ENCODE measurements around the gene RNF213.

The RNF213 gene

GRCh38 chr17:80227156-80227555 is 33.5 kb upstream of the RNF213 start:
- Histone ChIP-seq H2AK5ac (ENCODE audit: low read length) (no peak overlapping the region), H3K4me3 (ENCODE audit: low read depth, low read length) (no peak overlapping the region), H3K79me2 (ENCODE audit: control insufficient read depth, insufficient read depth, low read length, poor library complexity) (no peaks in the 10 kb centered on the region), H3K79me1 (ENCODE audit: low read length) (no peaks in the 10 kb centered on the region), H3K4me1 (ENCODE audit: control insufficient read depth in 1 of 2, insufficient read depth in 2 of 2, low read length in 2 of 2) (peaks cover 5 to 8% of the 10 kb centered on the region in 2 experiments), H3K9ac (ENCODE audit: low read length) (no peak overlapping the region), H3K4ac (ENCODE audit: low read depth, low read length) (no peak overlapping the region), H3K9me3 (ENCODE audit: insufficient read depth, low read depth, low read length) (peaks cover 3% of the 10 kb centered on the region), H3K23ac (ENCODE audit: low read length) (no peak overlapping the region), H4K91ac (ENCODE audit: low read depth, low read length) (no peak overlapping the region), H2BK5ac (ENCODE audit: low read depth, low read length, poor library complexity) (no peak overlapping the region), H4K12ac (ENCODE audit: low read depth, low read length) (no peak overlapping the region), H4K8ac (ENCODE audit: low read depth, low read length) (no peak overlapping the region), H3K18ac (ENCODE audit: low read length) (no peak overlapping the region), H2BK120ac (ENCODE audit: insufficient read depth, low read length, poor library complexity) (no peak overlapping the region), H2BK12ac (ENCODE audit: low read length) (no peak overlapping the region), H3K4me2 (ENCODE audit: low read length) (no peak overlapping the region), H3K27me3 (ENCODE audit: insufficient read depth, low read length) (no peaks in the 10 kb centered on the region), H3K36me3 (ENCODE audit: control insufficient read depth in 1 of 2, insufficient read depth in 2 of 2, low read length in 2 of 2) (peaks cover 24 to 30% of the 10 kb centered on the region in 2 experiments), H3K27ac (ENCODE audit: low read depth, low read length) (no peak overlapping the region), H3K14ac (ENCODE audit: low read length) (no peak overlapping the region), H2AFZ (ENCODE audit: insufficient read depth, low read length, poor library complexity) (no peak overlapping the region)
- WGBS (ENCODE audit: extremely low coverage, insufficient coverage, insufficient read length) = no CpG with 5 or more reads among the region's 4 CpGs
- DNase-seq = no peak

- Histone ChIP-seq H3K79me1 (ENCODE audit: low read length) (no peaks in the 10 kb centered on the region), H3K4me1 (ENCODE audit: control insufficient read depth in 1 of 2, insufficient read depth in 2 of 2, low read length in 2 of 2) (peaks cover 5 to 8% of the 10 kb centered on the region in 2 experiments), H4K12ac (ENCODE audit: low read depth, low read length) (no peak overlapping the region), H2AK5ac (ENCODE audit: low read length) (no peak overlapping the region), H3K4ac (ENCODE audit: low read depth, low read length) (no peak overlapping the region), H3K9ac (ENCODE audit: low read length) (no peak overlapping the region), H3K18ac (ENCODE audit: low read length) (no peak overlapping the region), H2BK12ac (ENCODE audit: low read length) (no peak overlapping the region), H3K9me3 (ENCODE audit: insufficient read depth, low read depth, low read length) (peaks cover 5% of the 10 kb centered on the region), H3K36me3 (ENCODE audit: control insufficient read depth in 1 of 2, insufficient read depth in 2 of 2, low read length in 2 of 2) (peaks cover 24 to 28% of the 10 kb centered on the region in 2 experiments), H3K23ac (ENCODE audit: low read length) (no peak overlapping the region), H4K8ac (ENCODE audit: low read depth, low read length) (no peak overlapping the region), H3K27ac (ENCODE audit: low read depth, low read length) (no peak overlapping the region), H3K79me2 (ENCODE audit: control insufficient read depth, insufficient read depth, low read length, poor library complexity) (no peaks in the 10 kb centered on the region), H2AFZ (ENCODE audit: insufficient read depth, low read length, poor library complexity) (no peak overlapping the region), H2BK5ac (ENCODE audit: low read depth, low read length, poor library complexity) (no peak overlapping the region), H3K4me3 (ENCODE audit: low read depth, low read length) (no peak overlapping the region), H4K91ac (ENCODE audit: low read depth, low read length) (no peak overlapping the region), H3K4me2 (ENCODE audit: low read length) (no peak overlapping the region), H2BK120ac (ENCODE audit: insufficient read depth, low read length, poor library complexity) (no peak overlapping the region), H3K14ac (ENCODE audit: low read length) (no peak overlapping the region), H3K27me3 (ENCODE audit: insufficient read depth, low read length) (no peaks in the 10 kb centered on the region)
- DNase-seq = no peak
- no CpG with 5 or more reads among the region's 11 CpGs for WGBS (ENCODE audit: extremely low coverage, insufficient coverage, insufficient read length)
Observed at GRCh38 chr17:80227666-80228065, 33.0 kb upstream of the RNF213 start.

- Histone ChIP-seq H3K27me3 (ENCODE audit: insufficient read depth, low read length) (no peaks in the 10 kb centered on the region), H3K79me1 (ENCODE audit: low read length) (no peaks in the 10 kb centered on the region), H3K9ac (ENCODE audit: low read length) (no peak overlapping the region), H3K79me2 (ENCODE audit: control insufficient read depth, insufficient read depth, low read length, poor library complexity) (no peaks in the 10 kb centered on the region), H4K8ac (ENCODE audit: low read depth, low read length) (no peak overlapping the region), H3K14ac (ENCODE audit: low read length) (no peak overlapping the region), H4K91ac (ENCODE audit: low read depth, low read length) (no peak overlapping the region), H4K12ac (ENCODE audit: low read depth, low read length) (no peak overlapping the region), H2BK12ac (ENCODE audit: low read length) (no peak overlapping the region), H3K4me1 (ENCODE audit: control insufficient read depth in 1 of 2, insufficient read depth in 2 of 2, low read length in 2 of 2) (peaks cover 5 to 8% of the 10 kb centered on the region in 2 experiments), H2BK120ac (ENCODE audit: insufficient read depth, low read length, poor library complexity) (no peak overlapping the region), H3K4me2 (ENCODE audit: low read length) (no peak overlapping the region), H3K4ac (ENCODE audit: low read depth, low read length) (no peak overlapping the region), H3K9me3 (ENCODE audit: insufficient read depth, low read depth, low read length) (peaks cover 5% of the 10 kb centered on the region), H3K18ac (ENCODE audit: low read length) (no peak overlapping the region), H3K23ac (ENCODE audit: low read length) (no peak overlapping the region), H2AK5ac (ENCODE audit: low read length) (no peak overlapping the region), H3K4me3 (ENCODE audit: low read depth, low read length) (no peak overlapping the region), H2BK5ac (ENCODE audit: low read depth, low read length, poor library complexity) (no peak overlapping the region), H3K36me3 (ENCODE audit: control insufficient read depth in 1 of 2, insufficient read depth in 2 of 2, low read length in 2 of 2) (peaks cover 22 to 25% of the 10 kb centered on the region in 2 experiments), H2AFZ (ENCODE audit: insufficient read depth, low read length, poor library complexity) (no peak overlapping the region), H3K27ac (ENCODE audit: low read depth, low read length) (no peak overlapping the region)
- WGBS (ENCODE audit: extremely low coverage, insufficient coverage, insufficient read length) = no CpG with 5 or more reads among the region's 14 CpGs
- no peak for DNase-seq
Observed at GRCh38 chr17:80228477-80228876, 32.2 kb upstream of the RNF213 start.

- Histone ChIP-seq H3K9ac (ENCODE audit: low read length) (no peak overlapping the region), H2AK5ac (ENCODE audit: low read length) (no peak overlapping the region), H3K23ac (ENCODE audit: low read length) (no peak overlapping the region), H3K4ac (ENCODE audit: low read depth, low read length) (no peak overlapping the region), H3K9me3 (ENCODE audit: insufficient read depth, low read depth, low read length) (peaks cover 5% of the 10 kb centered on the region), H3K4me3 (ENCODE audit: low read depth, low read length) (no peak overlapping the region), H3K27me3 (ENCODE audit: insufficient read depth, low read length) (no peaks in the 10 kb centered on the region), H3K79me1 (ENCODE audit: low read length) (no peaks in the 10 kb centered on the region), H2BK120ac (ENCODE audit: insufficient read depth, low read length, poor library complexity) (no peak overlapping the region), H2BK5ac (ENCODE audit: low read depth, low read length, poor library complexity) (no peak overlapping the region), H4K8ac (ENCODE audit: low read depth, low read length) (no peak overlapping the region), H3K79me2 (ENCODE audit: control insufficient read depth, insufficient read depth, low read length, poor library complexity) (no peaks in the 10 kb centered on the region), H3K14ac (ENCODE audit: low read length) (no peak overlapping the region), H2AFZ (ENCODE audit: insufficient read depth, low read length, poor library complexity) (no peak overlapping the region), H4K12ac (ENCODE audit: low read depth, low read length) (no peak overlapping the region), H4K91ac (ENCODE audit: low read depth, low read length) (no peak overlapping the region), H2BK12ac (ENCODE audit: low read length) (no peak overlapping the region), H3K4me1 (ENCODE audit: control insufficient read depth in 1 of 2, insufficient read depth in 2 of 2, low read length in 2 of 2) (peaks cover 5 to 6% of the 10 kb centered on the region in 2 experiments), H3K27ac (ENCODE audit: low read depth, low read length) (no peak overlapping the region), H3K36me3 (ENCODE audit: control insufficient read depth in 1 of 2, insufficient read depth in 2 of 2, low read length in 2 of 2) (peaks cover 21 to 22% of the 10 kb centered on the region in 2 experiments), H3K4me2 (ENCODE audit: low read length) (no peak overlapping the region), H3K18ac (ENCODE audit: low read length) (no peak overlapping the region)
- DNase-seq = no peak
- no CpG with 5 or more reads among the region's 4 CpGs for WGBS (ENCODE audit: extremely low coverage, insufficient coverage, insufficient read length)
Observed at GRCh38 chr17:80229011-80229410, 31.6 kb upstream of the RNF213 start.
